Right atrium auricular region (tissue), 2 donors: ENCODE measurements around the gene LILRB3. TPM values are rescaled to one million over a fixed set of nuclear protein-coding genes. Genes with fewer than 3 reads are reported as not detected.

ENCODE experiments used
- DNase-seq: peaks from one replicate; pipeline ENCODE4 v3.0.0-alpha.2; 2019; ENCODE audit warnings: low spot score
- H3K27ac ChIP-seq, 2 donors: fragments of 200-600 bp; sonication (generic); 1 replicate in 1 of 2; 2 replicates in 1 of 2; pipeline ENCODE4 v1.5.1; 2016 to 2019
- H3K27me3 ChIP-seq, 2 donors: fragments of 200-600 bp; sonication (generic); one replicate each; pipeline versions ENCODE4 v1.5.1 to v1.6.0; 2017 to 2019
- H3K36me3 ChIP-seq: fragments of 200-600 bp; sonication (generic); one replicate; pipeline ENCODE4 v1.5.1; 2016
- H3K4me1 ChIP-seq, 2 donors: fragments of 200-600 bp; sonication (generic); one replicate each; pipeline versions ENCODE4 v1.5.1 to v1.6.0; 2017 to 2019
- H3K4me3 ChIP-seq, 2 donors: fragments of 200-600 bp; sonication (generic); 1 replicate in 1 of 2; 2 replicates in 1 of 2; pipeline ENCODE4 v1.5.1; 2017 to 2019; ENCODE audit warnings: mild to moderate bottlenecking in 1 of 2, moderate library complexity in 1 of 2
- H3K9me3 ChIP-seq, 2 donors: fragments of 200-600 bp; sonication (generic); one replicate each; pipeline ENCODE4 v1.5.1; 2019
- total RNA-seq, 2 donors: library from RNA; depleted of rRNA; stranded (reverse); fragments of >200 nt; gene quantifications; one replicate each; pipeline ENCODE4 v1.1.0, GENCODE V29; 2016
- TF ChIP-seq, protein P1 (sequence below), 2 donors: fragments of 200-600 bp; sonication (generic); IDR thresholded peaks; one replicate each; pipeline ENCODE4 v1.5.1; 2019; ENCODE audit warnings: antibody characterized with exemption in 2 of 2

LILRB3 gene
- total RNA-seq, 2 donors from 2014 or later: 2.0 to 8.8 TPM

- H3K9me3 ChIP-seq: no peaks in the 10 kb centered on the region
- peak; percentile 11 for DNase-seq
- TF ChIP-seq, protein P1, sequence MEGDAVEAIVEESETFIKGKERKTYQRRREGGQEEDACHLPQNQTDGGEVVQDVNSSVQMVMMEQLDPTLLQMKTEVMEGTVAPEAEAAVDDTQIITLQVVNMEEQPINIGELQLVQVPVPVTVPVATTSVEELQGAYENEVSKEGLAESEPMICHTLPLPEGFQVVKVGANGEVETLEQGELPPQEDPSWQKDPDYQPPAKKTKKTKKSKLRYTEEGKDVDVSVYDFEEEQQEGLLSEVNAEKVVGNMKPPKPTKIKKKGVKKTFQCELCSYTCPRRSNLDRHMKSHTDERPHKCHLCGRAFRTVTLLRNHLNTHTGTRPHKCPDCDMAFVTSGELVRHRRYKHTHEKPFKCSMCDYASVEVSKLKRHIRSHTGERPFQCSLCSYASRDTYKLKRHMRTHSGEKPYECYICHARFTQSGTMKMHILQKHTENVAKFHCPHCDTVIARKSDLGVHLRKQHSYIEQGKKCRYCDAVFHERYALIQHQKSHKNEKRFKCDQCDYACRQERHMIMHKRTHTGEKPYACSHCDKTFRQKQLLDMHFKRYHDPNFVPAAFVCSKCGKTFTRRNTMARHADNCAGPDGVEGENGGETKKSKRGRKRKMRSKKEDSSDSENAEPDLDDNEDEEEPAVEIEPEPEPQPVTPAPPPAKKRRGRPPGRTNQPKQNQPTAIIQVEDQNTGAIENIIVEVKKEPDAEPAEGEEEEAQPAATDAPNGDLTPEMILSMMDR (IDR thresholded peaks at IDR 0.05): no peak
Observed at GRCh38 chr19:54262066-54262465, 39.3 kb upstream of the LILRB3 start.

GRCh38 chr19:54257116-54257480 lies 34.3 kb upstream of the LILRB3 start, which contains the start of gene LILRB5:
LILRB5 (minus strand) TSS chr19:54257273; CDS start chr19:54257193, 80 bp downstream.
- Histone ChIP-seq H3K9me3 (no peaks in the 10 kb centered on the region), H3K27me3 (no peaks in the 10 kb centered on the region), H3K36me3 (no peaks in the 10 kb centered on the region), H3K27ac (no peak within 1 kb of the TSS), H3K4me1 (no peaks in the 10 kb centered on the region), H3K4me3 (peak within 1 kb of the TSS; percentile 6 to 26)
- TF ChIP-seq, protein P1 (IDR thresholded peaks at IDR 0.05): no peak
- peak; percentile 58 for DNase-seq

More at GRCh38 chr19:54262066-54262465, 39.3 kb upstream of the LILRB3 start:
- no peaks in the 10 kb centered on the region for H3K27me3 ChIP-seq
- H3K4me1 ChIP-seq: no peaks in the 10 kb centered on the region
- no peak overlapping the region for H3K4me3 ChIP-seq
- H3K27ac ChIP-seq: no peak overlapping the region
- no peaks in the 10 kb centered on the region for H3K36me3 ChIP-seq

GRCh38 chr19:54256250-54257115 lies 33.7 kb upstream of the LILRB3 start:
- no peaks in the 10 kb centered on the region for H3K36me3 ChIP-seq
- no peaks in the 10 kb centered on the region for H3K9me3 ChIP-seq
- TF ChIP-seq, protein P1 (IDR thresholded peaks at IDR 0.05): no peak
- no peaks in the 10 kb centered on the region for H3K27me3 ChIP-seq
- no peaks in the 10 kb centered on the region for H3K4me1 ChIP-seq
- peak overlapping the region; percentile 6 to 26 for H3K4me3 ChIP-seq
- DNase-seq: peak; percentile 51
- H3K27ac ChIP-seq: no peak overlapping the region

- Histone ChIP-seq H3K4me3 (no peak overlapping the region), H3K27ac (no peak overlapping the region), H3K9me3 (no peaks in the 10 kb centered on the region), H3K4me1 (no peaks in the 10 kb centered on the region), H3K36me3 (no peaks in the 10 kb centered on the region), H3K27me3 (no peaks in the 10 kb centered on the region)
- TF ChIP-seq, protein P1 (IDR thresholded peaks at IDR 0.05): no peak
- peak; percentile 57 for DNase-seq
Observed at GRCh38 chr19:54255105-54255775, 32.4 kb upstream of the LILRB3 start.

- TF ChIP-seq, protein P1 (IDR thresholded peaks at IDR 0.05): no peak
- no peaks in the 10 kb centered on the region for H3K4me1 ChIP-seq
- no peak overlapping the region for H3K4me3 ChIP-seq
- H3K27me3 ChIP-seq: no peaks in the 10 kb centered on the region
- no peaks in the 10 kb centered on the region for H3K9me3 ChIP-seq
- DNase-seq: peak; percentile 47
- no peak overlapping the region for H3K27ac ChIP-seq
- no peaks in the 10 kb centered on the region for H3K36me3 ChIP-seq
Observed at GRCh38 chr19:54254195-54254906, 31.5 kb upstream of the LILRB3 start.
